ENCODE data around the gene ERCC2. TPM values are rescaled to one million over a fixed set of nuclear protein-coding genes. Genes with fewer than 3 reads are reported as not detected.

The ERCC2 gene
- total RNA-seq, 1 experiment from 2014 or later, result 13.8 TPM

Other genes with a start within 250 kb of the ERCC2 start
- gene NKPD1, start 209.6 kb downstream of the ERCC2 start, total RNA-seq (2014; rRNA removed; shearing (Covaris generic)), result 0.03 TPM in 1 of 2 replicates, not detected in the other
- gene TRAPPC6A, start 192.3 kb downstream of the ERCC2 start, total RNA-seq (2014; rRNA removed; shearing (Covaris generic)), result 22.1 and 22.3 TPM in 2 replicates
- 3.7 and 5.3 TPM in 2 replicates for gene BLOC1S3, start 191.8 kb downstream of the ERCC2 start, total RNA-seq (2014; rRNA removed; shearing (Covaris generic))
- not detected in 2 replicates for gene EXOC3L2, start 125.2 kb downstream of the ERCC2 start, total RNA-seq (2014; rRNA removed; shearing (Covaris generic))
- 7.2 and 7.7 TPM in 2 replicates for gene MARK4, start 119.3 kb downstream of the ERCC2 start, total RNA-seq (2014; rRNA removed; shearing (Covaris generic))
- not detected in 2 replicates for gene CKM, start 47.7 kb downstream of the ERCC2 start, total RNA-seq (2014; rRNA removed; shearing (Covaris generic))
- gene KLC3, start 29.8 kb downstream of the ERCC2 start, total RNA-seq (2014; rRNA removed; shearing (Covaris generic)), result 0.43 and 1.3 TPM in 2 replicates
- 1.5 and 1.8 TPM in 2 replicates for gene PPP1R13L, start 34.5 kb upstream of the ERCC2 start, total RNA-seq (2014; rRNA removed; shearing (Covaris generic))
- 19.3 and 20.2 TPM in 2 replicates for gene POLR1G, start 36.1 kb upstream of the ERCC2 start, total RNA-seq (2014; rRNA removed; shearing (Covaris generic))
- gene ERCC1, start 53.3 kb upstream of the ERCC2 start, total RNA-seq (2014; rRNA removed; shearing (Covaris generic)), result 125 and 138 TPM in 2 replicates
- 0.13 and 0.42 TPM in 2 replicates for gene FOSB, start 97.4 kb upstream of the ERCC2 start, total RNA-seq (2014; rRNA removed; shearing (Covaris generic))
- 10.0 and 12.8 TPM in 2 replicates for gene RTN2, start 126.5 kb upstream of the ERCC2 start, total RNA-seq (2014; rRNA removed; shearing (Covaris generic))
- gene PPM1N, start 127.9 kb upstream of the ERCC2 start, total RNA-seq (2014; rRNA removed; shearing (Covaris generic)), result 0.74 and 1.9 TPM in 2 replicates
- 42.6 and 44.1 TPM in 2 replicates for gene VASP, start 136.9 kb upstream of the ERCC2 start, total RNA-seq (2014; rRNA removed; shearing (Covaris generic))
- gene OPA3, start 214.2 kb upstream of the ERCC2 start, total RNA-seq (2014; rRNA removed; shearing (Covaris generic)), result 7.0 and 10.2 TPM in 2 replicates
- gene GPR4, start 231.6 kb upstream of the ERCC2 start, total RNA-seq (2014; rRNA removed; shearing (Covaris generic)), result 0.24 TPM in 1 of 2 replicates, not detected in the other

All from SK-MEL-5 (cell line).